ENCODE measurements around the gene TMEM121B. TPM values are rescaled to one million over a fixed set of nuclear protein-coding genes. Genes with fewer than 3 reads are reported as not detected.

The TMEM121B gene
- total RNA-seq, 1 donor from 2014 or later, result 1.1 TPM

GRCh38 chr22:17137170-17137569 is 16.0 kb upstream of the TMEM121B start:
- Mint-ChIP-seq H3K4me3 (no peak overlapping the region), H3K27ac (no peak overlapping the region), H3K27me3 (ENCODE audit: low read depth) (no peaks in the 10 kb centered on the region), H3K9me3 (no peaks in the 10 kb centered on the region), H3K36me3 (peaks cover 10% of the 10 kb centered on the region), H3K4me1 (no peaks in the 10 kb centered on the region)
- no peak for TF ChIP-seq CTCF (IDR thresholded peaks at IDR 0.05; ENCODE audit: unreplicated experiment)
- no peak for DNase-seq (ENCODE audit: low spot score in 2 of 2, unreplicated experiment in 2 of 2)

GRCh38 chr22:17135153-17135760 is 14.1 kb upstream of the TMEM121B start:
- Mint-ChIP-seq H3K27ac (no peak overlapping the region), H3K4me1 (no peaks in the 10 kb centered on the region), H3K27me3 (ENCODE audit: low read depth) (no peaks in the 10 kb centered on the region), H3K36me3 (peaks cover 6% of the 10 kb centered on the region), H3K9me3 (no peaks in the 10 kb centered on the region), H3K4me3 (no peak overlapping the region)
- no peak for DNase-seq (ENCODE audit: low spot score in 2 of 2, unreplicated experiment in 2 of 2)
- TF ChIP-seq CTCF (IDR thresholded peaks at IDR 0.05; ENCODE audit: unreplicated experiment), result no peak

GRCh38 chr22:17133137-17133536 is 12.0 kb upstream of the TMEM121B start:
- Mint-ChIP-seq H3K36me3 (peaks cover 4% of the 10 kb centered on the region), H3K9me3 (no peaks in the 10 kb centered on the region), H3K27me3 (ENCODE audit: low read depth) (no peaks in the 10 kb centered on the region), H3K27ac (no peak overlapping the region), H3K4me3 (no peak overlapping the region), H3K4me1 (no peaks in the 10 kb centered on the region)
- DNase-seq (ENCODE audit: low spot score in 2 of 2, unreplicated experiment in 2 of 2), result no peak
- TF ChIP-seq CTCF (IDR thresholded peaks at IDR 0.05; ENCODE audit: unreplicated experiment), result no peak

- TF ChIP-seq CTCF (IDR thresholded peaks at IDR 0.05; ENCODE audit: unreplicated experiment), result no peak
- Mint-ChIP-seq H3K36me3 (peaks cover 2% of the 10 kb centered on the region), H3K4me3 (no peak overlapping the region), H3K4me1 (no peaks in the 10 kb centered on the region), H3K27me3 (ENCODE audit: low read depth) (no peaks in the 10 kb centered on the region), H3K27ac (no peak overlapping the region), H3K9me3 (no peaks in the 10 kb centered on the region)
- DNase-seq (ENCODE audit: low spot score in 2 of 2, unreplicated experiment in 2 of 2), result no peak
Measured at GRCh38 chr22:17132112-17132511, 11.0 kb upstream of the TMEM121B start.

GRCh38 chr22:17131686-17132085 is 10.5 kb upstream of the TMEM121B start:
- Mint-ChIP-seq H3K4me1 (no peaks in the 10 kb centered on the region), H3K9me3 (no peaks in the 10 kb centered on the region), H3K36me3 (no peaks in the 10 kb centered on the region), H3K27me3 (ENCODE audit: low read depth) (no peaks in the 10 kb centered on the region), H3K27ac (no peak overlapping the region), H3K4me3 (no peak overlapping the region)
- DNase-seq (ENCODE audit: low spot score in 2 of 2, unreplicated experiment in 2 of 2), result no peak
- TF ChIP-seq CTCF (IDR thresholded peaks at IDR 0.05; ENCODE audit: unreplicated experiment), result no peak

GRCh38 chr22:17130199-17130598 is 9.0 kb upstream of the TMEM121B start:
- H3K9me3 Mint-ChIP-seq, result no peaks in the 10 kb centered on the region
- no peak overlapping the region for H3K4me3 Mint-ChIP-seq
- H3K27me3 Mint-ChIP-seq (ENCODE audit: low read depth), result no peaks in the 10 kb centered on the region
- no peak for TF ChIP-seq CTCF (IDR thresholded peaks at IDR 0.05; ENCODE audit: unreplicated experiment)
- H3K4me1 Mint-ChIP-seq, result no peaks in the 10 kb centered on the region
- H3K27ac Mint-ChIP-seq, result no peak overlapping the region
- H3K36me3 Mint-ChIP-seq, result no peaks in the 10 kb centered on the region
- DNase-seq (ENCODE audit: low spot score in 2 of 2, unreplicated experiment in 2 of 2), result no peak
